ENCODE results near the gene SLC38A10. TPM values are rescaled to one million over a fixed set of nuclear protein-coding genes. Genes with fewer than 3 reads are reported as not detected.

SLC38A10 gene
- total RNA-seq, 1 donor from 2014 or later = 13.9 TPM

DNA sequence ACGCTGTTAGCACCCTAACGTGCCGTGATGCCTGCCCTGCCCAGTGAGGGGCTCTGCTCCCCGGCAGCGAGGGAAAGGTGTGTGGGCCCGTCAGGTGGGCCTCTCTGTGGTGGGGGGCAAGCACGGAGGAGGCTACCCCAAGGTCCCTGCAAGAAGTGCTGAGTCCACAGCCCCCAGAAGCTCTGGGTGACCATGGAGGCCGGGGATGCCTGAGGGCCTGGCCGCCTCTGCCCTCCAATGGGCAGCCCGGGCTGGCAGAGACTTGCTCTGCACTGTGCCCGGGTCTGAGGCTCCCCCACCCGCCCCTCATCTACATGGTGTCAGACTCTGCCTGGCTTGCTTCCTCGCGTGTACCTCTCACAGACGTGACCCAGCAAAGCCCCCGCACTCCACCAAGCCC lies 12.2 kb downstream of the SLC38A10 start:
- FAIRE-seq (no peak), DNase-seq (ENCODE audit: low spot score in 2 of 2) (no peak)

DNA sequence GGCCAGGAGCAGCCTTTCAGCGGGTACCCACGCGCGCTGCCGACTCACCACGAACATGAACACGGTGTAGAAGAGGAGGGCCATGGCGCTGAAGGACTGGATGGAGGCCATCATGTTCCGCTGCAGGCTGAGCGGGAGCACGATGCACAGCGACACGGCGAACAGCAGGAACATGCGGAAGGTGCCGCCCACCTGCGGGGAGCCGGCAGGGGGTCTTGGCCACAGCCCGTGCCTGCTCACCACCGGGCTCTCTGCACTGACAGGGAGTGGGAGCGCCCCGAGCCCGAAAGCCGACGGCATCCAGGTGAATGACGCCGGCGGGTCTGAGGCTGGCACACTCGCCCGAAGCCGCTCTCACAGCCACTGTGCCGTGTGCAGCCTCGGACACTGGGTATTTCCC lies 13.0 kb downstream of the SLC38A10 start:
- no peak for FAIRE-seq
- DNase-seq (ENCODE audit: low spot score in 2 of 2) = no peak

DNA sequence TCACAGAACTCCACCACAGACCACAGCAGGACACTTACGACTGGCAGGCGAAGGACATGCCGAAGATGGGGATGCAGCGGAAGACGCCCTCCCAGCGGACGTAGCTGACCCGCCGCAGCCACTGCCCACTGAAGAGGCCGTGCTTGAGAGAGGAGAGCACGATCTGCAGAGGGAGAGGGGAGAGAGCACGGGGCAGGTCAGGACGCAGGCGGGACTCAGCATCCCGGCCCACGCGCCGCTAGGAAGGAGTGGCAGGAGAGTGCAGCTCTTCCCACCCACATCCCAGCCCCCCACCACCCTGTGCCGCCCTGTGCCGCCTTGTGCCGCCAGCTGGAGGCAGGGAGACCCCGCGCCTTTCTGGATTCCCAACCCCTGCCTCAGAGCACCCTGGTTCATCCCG lies 14.5 kb downstream of the SLC38A10 start:
- FAIRE-seq (no peak), DNase-seq (ENCODE audit: low spot score in 2 of 2) (no peak)

DNA sequence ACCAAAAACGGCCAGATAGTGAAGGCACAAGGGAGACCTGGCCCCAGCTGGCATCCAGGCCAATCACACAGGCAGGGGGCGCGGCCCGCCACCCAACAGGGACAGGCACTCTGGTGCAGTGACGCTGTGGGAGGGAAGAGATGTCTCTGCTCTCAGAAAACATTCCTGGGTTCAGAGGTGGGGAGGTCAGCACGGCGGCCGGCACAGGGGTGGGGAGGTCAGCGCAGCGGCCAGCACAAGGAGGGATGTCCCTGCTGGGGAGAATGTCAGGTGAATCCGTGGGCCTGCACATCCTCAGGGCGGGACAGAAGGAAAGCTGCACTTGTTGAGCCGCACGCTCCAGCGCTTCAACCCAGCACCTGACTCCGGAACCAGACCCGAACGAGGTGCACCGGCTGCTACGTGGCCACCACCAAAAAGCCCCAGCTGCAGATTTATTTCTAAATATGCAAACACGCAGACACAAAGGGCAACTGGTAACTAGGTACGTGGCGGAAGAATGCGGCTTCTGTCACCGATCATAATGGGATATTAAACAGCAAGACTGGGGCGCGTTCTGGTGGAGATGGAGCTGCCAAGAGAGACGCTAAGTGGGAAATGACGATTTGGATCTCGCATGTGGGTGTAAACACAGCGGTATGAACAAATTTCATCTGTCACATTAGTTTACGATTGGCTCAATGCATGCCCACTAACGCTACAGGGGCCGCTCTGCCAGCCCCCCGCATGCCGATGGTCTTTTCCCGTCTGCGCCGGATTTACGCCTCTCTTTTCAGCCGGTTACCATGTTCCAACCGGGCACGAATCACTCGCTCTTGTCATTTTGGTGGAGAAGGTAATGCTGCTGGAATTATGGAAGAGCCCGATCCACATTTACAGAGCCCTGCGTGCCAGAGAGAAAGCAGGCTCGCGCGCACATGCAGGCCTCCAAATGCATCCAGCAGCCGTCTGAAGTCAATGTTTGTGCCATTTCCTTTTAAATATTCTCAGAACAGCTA lies 15.5 kb downstream of the SLC38A10 start:
- no peak for DNase-seq (ENCODE audit: low spot score in 2 of 2)
- no peak for FAIRE-seq

DNA sequence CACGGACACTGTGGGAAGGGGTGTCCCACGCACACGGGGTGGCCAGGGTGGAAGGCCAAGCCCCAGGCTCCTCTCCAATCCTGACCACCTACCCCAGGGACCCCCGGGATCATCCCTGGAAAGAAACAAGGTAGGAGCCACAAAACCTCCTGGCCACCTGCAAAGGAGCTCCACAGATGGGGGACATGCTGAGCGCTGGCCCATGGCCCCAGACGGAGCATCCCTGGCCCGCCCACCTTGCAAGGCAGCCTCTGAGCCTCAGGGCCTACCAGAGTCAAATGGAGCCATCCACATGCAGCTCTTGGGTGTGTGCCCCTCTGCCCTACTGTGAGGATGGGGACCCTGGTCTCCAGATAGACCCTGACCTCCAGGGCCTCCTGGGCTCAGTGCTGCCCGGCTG lies 16.3 kb downstream of the SLC38A10 start:
- DNase-seq (ENCODE audit: low spot score in 2 of 2) (no peak), FAIRE-seq (no peak)

DNA sequence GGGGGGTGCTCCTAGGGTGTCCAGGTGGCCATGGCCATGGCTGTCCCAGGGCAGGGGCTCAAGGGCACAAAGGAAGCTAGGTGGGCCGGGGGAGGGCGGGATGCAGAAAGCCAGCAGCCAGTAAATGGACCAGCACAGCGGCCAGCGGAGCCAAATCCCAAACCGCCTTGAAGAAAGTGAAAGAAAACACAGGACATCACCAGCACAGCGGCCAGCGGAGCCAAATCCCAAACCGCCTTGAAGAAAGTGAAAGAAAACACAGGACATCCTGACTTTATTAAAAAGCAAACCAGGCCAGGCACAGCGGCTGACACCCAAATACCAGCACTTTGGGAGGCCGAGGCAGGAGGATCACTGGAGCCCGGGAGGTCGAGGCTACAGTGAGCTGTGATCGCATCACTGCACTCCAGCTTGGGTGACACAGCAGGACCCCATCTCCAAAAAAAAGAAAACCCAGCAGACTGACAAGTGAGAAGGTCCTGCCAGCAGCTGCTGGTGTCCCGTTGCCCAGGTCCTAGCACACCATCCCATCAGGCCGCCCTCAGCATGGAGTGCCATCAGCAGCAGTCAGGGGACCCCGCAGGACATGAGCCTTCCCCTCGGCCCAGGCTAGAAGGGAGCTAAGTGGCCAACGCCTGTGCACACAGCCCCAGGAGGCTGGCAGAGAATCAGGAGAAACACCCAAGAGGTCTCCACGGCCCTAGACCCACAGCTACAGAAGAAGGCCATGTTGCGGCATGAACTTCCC lies 17.0 kb downstream of the SLC38A10 start:
- DNase-seq (ENCODE audit: low spot score in 2 of 2) (no peak), FAIRE-seq (no peak)

DNA sequence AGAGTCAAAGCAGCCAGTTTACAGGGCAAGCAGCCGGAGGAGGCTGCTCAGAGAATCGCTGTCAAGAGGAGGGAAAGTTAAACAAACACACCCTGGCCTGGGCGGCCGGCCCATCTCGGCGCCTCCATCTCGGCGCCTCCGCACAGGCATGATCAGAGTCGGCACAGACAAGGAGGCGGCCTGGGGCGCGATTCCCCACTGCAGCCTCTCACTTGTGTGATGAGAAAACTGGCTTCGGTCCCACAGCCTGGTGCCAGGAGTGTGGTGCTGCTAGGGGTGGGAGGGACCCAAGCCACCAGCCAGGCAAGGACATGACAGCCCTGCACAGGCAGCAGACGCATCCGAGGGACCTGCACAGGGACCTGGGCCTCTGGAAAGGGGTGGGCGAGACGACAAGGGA lies 17.7 kb downstream of the SLC38A10 start:
- FAIRE-seq (no peak), DNase-seq (ENCODE audit: low spot score in 2 of 2) (peak in 1 of 2 donors; percentile 63)

DNA sequence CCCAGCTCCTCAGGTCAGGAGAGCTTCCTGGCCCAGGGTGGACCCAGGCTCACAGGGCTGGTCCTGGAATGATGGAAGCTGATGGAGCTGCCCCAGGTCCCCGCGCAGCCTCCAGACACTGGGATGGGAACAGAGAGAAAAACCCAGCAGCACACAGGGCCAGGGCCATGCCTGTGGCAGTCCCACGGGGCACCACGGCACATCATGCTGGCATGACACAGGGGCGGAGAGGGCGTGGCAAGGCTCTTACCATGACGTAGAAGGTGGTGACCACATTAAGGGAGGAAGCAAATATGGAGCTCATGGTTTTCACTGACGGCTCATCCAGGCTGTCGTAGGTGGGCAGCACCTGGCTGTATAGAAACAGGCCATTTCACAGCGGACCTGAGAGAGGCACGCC lies 18.3 kb downstream of the SLC38A10 start:
- DNase-seq (ENCODE audit: low spot score in 2 of 2) = no peak
- FAIRE-seq = no peak

DNA sequence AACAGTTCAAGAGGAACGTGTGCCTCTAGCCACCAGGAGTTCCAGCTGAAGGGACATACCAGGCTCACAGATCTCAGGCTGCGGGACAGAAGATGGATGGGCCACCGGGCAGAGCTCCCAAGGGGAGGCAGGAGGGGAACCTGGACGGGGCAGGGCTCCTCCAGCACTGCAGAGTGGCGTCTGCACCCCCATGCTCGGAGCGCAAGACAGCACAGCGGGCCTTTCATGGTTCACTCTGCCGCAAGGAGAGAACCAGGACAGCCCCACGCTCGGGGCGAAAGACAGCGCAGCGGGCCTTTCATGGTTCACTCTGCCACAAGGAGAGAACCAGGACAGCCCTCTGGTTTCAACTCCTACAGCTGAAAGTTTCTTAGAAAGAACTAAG lies 20.6 kb downstream of the SLC38A10 start:
- no peak for FAIRE-seq
- no peak for DNase-seq (ENCODE audit: low spot score in 2 of 2)

DNA sequence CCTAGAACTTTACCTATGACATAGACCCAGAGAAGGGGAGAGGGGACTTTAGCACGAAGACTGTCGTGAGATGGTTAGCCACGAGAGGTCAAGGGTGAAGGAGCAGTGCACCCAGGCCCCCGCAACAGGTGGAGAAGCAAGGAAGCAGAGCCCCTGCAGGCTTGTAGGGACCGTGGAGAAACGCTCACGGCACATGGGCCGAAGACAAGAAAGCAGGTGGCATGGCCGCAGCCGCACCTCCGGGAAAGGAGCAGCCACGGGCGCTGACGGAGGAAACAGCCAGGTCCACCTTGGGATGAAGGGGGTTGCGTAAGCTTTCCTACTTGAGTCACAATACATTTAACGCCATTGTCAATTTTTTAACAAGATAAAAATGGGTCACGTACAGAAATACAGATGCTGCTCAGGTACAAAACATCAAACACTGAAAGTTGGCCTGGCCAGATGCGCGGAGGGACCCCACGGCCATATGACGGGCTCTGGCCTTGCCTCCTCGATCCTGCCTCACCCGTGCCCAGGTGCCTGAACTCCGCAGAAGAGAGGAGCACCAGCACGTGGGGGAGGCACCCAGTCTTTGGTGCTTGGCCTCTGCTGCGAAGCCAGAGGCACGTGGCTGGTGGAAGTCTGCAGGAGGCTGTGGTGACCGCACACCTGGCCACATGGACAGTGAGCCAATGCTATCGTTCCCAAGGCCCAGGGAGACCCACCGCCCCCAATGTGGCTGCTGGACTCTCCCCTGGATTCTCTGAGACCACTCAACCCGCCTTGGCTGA lies 21.2 kb downstream of the SLC38A10 start:
- DNase-seq (ENCODE audit: low spot score in 2 of 2) (no peak), FAIRE-seq (no peak)

DNA sequence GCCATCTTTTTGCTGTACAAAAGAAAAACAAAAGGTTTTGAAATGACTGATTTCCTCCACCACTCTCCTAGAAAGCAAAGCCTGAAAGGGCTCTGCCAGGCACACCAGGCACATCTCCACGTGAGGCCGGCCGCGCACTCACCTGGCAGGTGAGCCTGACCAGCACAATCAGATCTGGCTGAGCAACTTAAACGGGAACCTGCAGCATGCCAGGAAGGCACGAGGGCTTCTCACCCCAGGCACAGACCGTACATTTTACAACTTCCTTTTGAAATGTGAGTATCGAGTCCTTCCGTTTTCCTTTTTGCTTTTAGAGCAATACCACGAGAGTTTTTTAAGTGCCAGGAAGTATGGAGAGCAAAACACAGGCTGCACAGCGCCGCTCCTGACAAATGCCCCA lies 22.5 kb downstream of the SLC38A10 start:
- no peak for FAIRE-seq
- DNase-seq (ENCODE audit: low spot score in 2 of 2) = no peak

DNA sequence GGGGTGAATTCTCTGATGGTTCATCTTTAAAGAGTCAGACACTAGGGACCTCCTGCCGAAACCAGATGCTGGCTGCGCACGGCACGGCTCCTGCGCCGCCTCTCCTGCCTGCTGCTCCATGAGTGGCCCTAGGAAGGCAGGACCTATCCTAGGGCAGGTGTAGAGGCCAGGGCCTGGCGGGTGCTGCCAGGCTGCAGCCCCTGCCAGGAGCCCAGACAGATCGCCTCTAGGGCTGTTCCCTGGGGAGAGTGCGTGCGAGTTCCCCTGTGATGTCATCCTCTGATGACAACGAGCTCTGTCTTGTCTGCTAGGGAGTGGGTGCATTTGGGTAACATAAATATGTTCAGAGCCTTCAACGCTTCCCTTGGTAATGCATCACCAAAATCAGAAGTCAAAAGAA lies 23.9 kb downstream of the SLC38A10 start:
- no peak for FAIRE-seq

DNA sequence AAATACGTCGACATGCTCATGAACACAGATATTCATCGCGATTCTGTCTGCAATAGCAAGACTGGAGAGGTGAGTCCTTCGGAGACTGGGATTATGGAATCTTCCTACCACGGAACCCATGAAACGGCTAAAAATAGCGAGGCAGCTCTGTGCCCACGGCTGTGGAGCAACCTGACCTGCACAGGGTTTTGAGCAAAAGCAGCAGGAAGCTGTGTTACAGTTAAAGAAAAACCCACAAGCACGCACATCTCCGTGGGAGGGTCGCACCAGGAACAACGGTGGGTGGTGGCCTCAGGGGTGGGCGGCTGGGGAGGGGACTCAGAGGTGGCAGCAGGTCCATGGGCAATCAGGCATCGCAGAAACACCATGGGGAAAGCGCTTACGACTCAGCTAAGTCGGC lies 24.8 kb downstream of the SLC38A10 start:
- DNase-seq (ENCODE audit: low spot score in 2 of 2) = no peak
- FAIRE-seq = no peak

More for the DNA sequence above, 23.9 kb downstream of the SLC38A10 start:
- DNase-seq (ENCODE audit: low spot score in 2 of 2) = no peak

DNA sequence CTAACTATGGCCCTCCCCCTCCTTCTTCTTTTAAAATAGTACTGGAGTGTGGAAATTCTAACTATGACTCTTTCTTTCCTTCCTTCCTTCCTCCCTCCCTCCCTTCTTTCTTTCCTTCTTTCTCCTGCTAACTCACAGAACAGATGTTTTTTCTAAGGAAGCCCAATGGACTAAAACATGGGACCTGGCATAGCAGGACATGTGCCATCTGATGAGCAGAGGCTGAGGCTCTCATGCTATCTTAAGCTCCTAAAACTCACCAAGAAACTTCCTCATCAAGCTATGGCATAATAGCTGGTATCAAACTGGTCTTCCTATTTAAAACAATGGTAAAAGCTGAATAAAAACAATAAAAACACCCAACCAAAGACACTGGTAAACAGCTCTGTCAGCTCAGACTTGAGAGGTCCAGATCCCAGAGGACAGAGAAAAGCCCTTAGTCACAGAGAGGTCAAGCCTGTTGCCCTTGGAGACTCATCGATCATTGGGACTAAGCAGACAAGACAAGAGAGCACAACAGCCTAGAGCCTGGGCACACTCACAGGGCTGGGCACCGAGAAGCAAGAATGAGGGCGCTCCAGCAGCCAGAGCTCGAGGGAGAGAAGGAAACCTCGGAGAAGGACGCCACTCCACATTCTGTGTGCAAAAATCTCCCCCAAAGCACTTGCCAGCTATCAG lies 27.6 kb downstream of the SLC38A10 start:
- no peak for DNase-seq (ENCODE audit: low spot score in 2 of 2)
- FAIRE-seq = no peak

DNA sequence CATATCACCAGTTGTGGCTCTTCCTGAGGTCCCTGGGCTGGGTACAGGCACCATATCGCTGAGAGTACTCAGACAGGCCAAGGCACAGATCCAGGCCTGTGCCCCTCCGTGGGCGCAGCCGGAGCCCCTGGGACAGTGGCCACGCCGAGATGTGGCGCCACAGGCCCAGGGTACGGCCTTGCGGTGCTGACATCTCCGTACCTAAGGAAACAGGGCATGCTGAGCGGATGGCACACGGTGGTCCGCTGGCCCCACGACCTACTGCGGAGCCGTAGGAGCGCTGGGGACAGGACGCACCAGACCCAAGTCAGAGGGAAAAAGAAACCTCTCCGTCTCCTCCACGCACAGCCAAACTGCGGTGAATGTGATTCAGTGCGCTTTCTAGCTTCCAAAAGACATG lies 29.5 kb downstream of the SLC38A10 start:
- DNase-seq (ENCODE audit: low spot score in 2 of 2) (no peak), FAIRE-seq (no peak)

DNA sequence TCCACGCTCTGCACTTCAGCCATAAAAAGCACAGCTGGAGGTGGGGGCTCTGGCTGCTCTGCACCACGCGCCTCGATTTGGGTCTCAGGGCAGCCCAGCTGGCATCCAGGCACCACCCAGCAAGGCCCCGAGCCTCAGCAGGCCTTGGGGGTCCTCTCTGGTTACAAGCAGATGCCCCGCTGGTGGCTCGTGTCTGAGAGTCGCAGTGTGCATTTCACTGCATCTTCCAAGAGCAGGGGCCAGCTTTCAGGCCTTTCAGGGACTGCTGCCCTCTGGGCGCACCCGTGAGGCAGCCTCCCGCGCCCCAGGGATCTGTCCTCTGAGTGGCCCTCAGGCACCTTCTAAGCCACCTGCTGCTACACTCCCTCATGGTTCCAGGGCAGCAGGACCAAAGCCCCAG lies 30.5 kb downstream of the SLC38A10 start:
- DNase-seq (ENCODE audit: low spot score in 2 of 2) (no peak), FAIRE-seq (no peak)

DNA sequence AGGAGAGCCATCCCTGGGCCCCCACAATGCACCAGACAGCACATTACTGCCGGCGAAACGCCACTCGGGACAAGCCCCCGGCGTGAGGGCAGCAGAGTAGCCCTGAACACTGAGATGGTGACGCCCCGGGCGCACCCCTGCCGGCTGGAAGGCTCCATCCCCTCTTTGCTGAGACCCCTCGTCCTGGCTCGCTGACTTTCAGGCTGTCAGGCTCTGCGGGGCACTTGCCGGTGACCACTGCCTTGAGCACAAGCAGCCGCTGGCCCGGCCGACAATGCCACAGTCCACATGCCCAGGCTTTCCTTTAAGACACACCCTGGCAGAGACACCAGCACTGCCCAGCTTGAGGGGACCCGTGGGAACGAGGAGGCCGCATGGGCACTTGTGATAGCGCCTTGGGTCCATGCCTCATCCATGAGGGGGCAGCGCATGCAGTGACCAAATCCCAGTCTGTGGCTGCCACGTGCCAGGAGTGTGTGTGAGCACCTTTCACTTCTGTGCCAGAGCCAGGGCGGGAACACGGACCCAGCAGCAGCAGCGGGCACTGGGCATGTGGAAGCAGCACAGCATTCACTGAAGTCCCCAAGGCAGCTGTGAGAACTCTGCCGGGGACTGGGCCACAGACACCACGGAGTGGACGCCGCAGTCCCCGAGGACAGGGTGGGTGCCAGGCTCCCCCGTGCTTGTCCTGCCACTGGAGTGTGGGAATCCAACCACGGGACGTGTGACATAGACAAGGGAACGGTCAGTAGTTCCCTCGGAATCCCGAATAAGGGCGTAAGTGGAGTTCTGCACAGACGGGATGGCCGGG lies 31.5 kb downstream of the SLC38A10 start:
- no peak for DNase-seq (ENCODE audit: low spot score in 2 of 2)
- no peak for FAIRE-seq

DNA sequence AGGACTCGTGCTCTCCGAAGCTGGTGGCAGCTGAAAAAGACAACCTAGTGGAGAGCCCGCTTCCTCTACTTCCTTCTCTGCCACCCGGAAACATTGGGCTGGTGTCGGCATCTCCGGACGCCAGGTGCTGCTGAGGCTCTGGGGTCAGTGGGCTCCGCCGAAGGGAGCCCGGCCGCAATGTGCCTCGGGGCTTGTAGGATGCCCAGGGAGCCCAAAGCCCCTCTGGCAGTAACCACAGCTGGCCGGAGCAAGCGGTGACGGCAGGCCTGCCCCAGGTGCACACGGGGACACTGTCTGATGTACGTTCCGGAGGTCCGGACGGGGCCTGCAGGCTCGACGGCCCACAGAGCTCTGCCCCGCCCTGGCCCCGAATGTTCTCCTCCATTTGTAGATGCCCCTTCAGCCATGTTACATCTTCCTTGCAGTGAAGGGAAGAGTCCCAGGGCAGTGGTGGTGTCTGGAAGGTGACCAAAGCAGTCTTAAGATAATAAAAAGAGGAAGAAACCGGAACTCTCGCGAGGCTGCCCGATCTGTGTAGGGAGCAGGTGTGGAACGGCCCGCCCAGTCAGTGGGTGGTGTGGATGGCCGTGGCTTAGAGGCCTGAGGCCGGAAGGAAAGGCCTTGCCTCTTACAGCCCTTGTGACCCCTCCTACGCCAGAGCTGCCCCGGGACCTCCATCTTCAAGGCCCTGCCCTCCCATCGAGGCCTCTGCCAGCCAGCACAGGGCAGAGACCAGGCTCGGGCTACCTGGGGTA lies 33.3 kb downstream of the SLC38A10 start:
- DNase-seq (ENCODE audit: low spot score in 2 of 2) = no peak
- no peak for FAIRE-seq

DNA sequence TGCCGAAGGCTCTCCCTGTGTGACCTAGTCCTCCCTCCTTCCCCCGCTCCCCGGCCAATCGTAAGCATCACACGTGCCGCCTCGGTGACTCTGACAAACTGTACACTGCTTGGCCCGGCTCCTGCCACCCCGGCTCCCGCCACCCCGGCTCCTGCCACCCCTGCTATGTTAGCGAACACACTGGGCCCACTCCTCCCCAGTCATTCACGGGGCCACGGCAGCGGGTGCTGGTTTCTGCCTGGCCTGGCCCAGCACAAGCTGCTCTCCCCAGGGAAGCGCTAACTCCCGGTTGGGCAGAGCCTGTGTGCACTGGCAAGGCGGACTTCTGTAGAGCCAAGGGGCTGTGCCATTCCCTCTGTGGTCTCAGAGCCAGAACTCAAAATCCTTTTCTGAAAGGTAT lies 34.0 kb downstream of the SLC38A10 start:
- no peak for FAIRE-seq
- DNase-seq (ENCODE audit: low spot score in 2 of 2) = no peak
